NCI-H460 (cell line): ENCODE measurements around the gene PRKRA. TPM values are rescaled to one million over a fixed set of nuclear protein-coding genes. Genes with fewer than 3 reads are reported as not detected.
"Not testable (repeated sequence)": the region's sequence is repeated elsewhere in the genome, so short reads cannot be mapped to it uniquely, and the experiment has no call there.

Experiments used
- DNase-seq: peaks from one replicate; pipeline ENCODE4 v3.0.0-alpha.2; 2016; ENCODE audit warnings: low read depth; ENCODE audit errors: extremely low read depth
- total RNA-seq: library from RNA; depleted of rRNA; stranded (reverse); fragments of >200 nt; shearing (Covaris generic); gene quantifications from 2 replicates; pipeline ENCODE4 v1.2.3, GENCODE V29; 2014

PRKRA gene
- total RNA-seq, 1 experiment from 2014 or later: 96.3 TPM

GRCh38 chr2:178469219-178469849 lies 18.4 kb upstream of the PRKRA start:
- DNase-seq: no peak

- DNase-seq: no peak
Observed at GRCh38 chr2:178457390-178457886, 6.5 kb upstream of the PRKRA start.

- DNase-seq: no peak
Observed at GRCh38 chr2:178455947-178456346, 5.0 kb upstream of the PRKRA start.

- DNase-seq: no peak
Observed at GRCh38 chr2:178452870-178453269, 1.9 kb upstream of the PRKRA start.

GRCh38 chr2:178452334-178452733 lies 1.4 kb upstream of the PRKRA start:
- DNase-seq: no peak

GRCh38 chr2:178450524-178450773 lies 526 bp downstream of the PRKRA start:
- no peak for DNase-seq

GRCh38 chr2:178449700-178450523 lies 1.1 kb downstream of the PRKRA start:
- DNase-seq: no peak

- no peak for DNase-seq
Observed at GRCh38 chr2:178448968-178449661, 1.9 kb downstream of the PRKRA start.

- DNase-seq: no peak
Observed at GRCh38 chr2:178441426-178441825, 9.5 kb downstream of the PRKRA start.

- no peak for DNase-seq
Observed at GRCh38 chr2:178436662-178437061, 14.3 kb downstream of the PRKRA start.

GRCh38 chr2:178429336-178429735 lies 21.6 kb downstream of the PRKRA start:
- no peak for DNase-seq

GRCh38 chr2:178428396-178428806 lies 22.6 kb downstream of the PRKRA start:
- no peak for DNase-seq

- no peak for DNase-seq
Observed at GRCh38 chr2:178427458-178427857, 23.5 kb downstream of the PRKRA start.

GRCh38 chr2:178426388-178426787 lies 24.6 kb downstream of the PRKRA start:
- DNase-seq: no peak

- DNase-seq: no peak
Observed at GRCh38 chr2:178425255-178425827, 25.6 kb downstream of the PRKRA start.

GRCh38 chr2:178423746-178424145 lies 27.2 kb downstream of the PRKRA start:
- DNase-seq: not testable (repeated sequence)

GRCh38 chr2:178422097-178422496 lies 28.9 kb downstream of the PRKRA start:
- no peak for DNase-seq

- no peak for DNase-seq
Observed at GRCh38 chr2:178420463-178420999, 30.4 kb downstream of the PRKRA start.

- DNase-seq: no peak
Observed at GRCh38 chr2:178419123-178419522, 31.9 kb downstream of the PRKRA start.

GRCh38 chr2:178418426-178418825 lies 32.5 kb downstream of the PRKRA start:
- DNase-seq: no peak

- no peak for DNase-seq
Observed at GRCh38 chr2:178417916-178418315, 33.1 kb downstream of the PRKRA start.
